Body of pancreas (tissue), 4 donors: ENCODE results near the gene FRMPD2. TPM values are rescaled to one million over a fixed set of nuclear protein-coding genes. Genes with fewer than 3 reads are reported as not detected.
"Not testable (repeated sequence)": the region's sequence is repeated elsewhere in the genome, so short reads cannot be mapped to it uniquely, and the experiment has no call there.

Experiments used
- ATAC-seq: fragments of 150-250 bp; one replicate; pipeline ENCODE4 v1.9.1; 2016
- DNase-seq, 4 donors: peaks; one replicate each; pipeline ENCODE4 v3.0.0-alpha.2; 2019
- H3K27ac ChIP-seq, 4 donors: fragments of 200-600 bp; sonication (generic); 1 replicate in 3 of 4; 2 replicates in 1 of 4; pipeline versions ENCODE4 v1.5.1 to v1.6.1; 2016 to 2019; ENCODE audit warnings: mild to moderate bottlenecking in 1 of 4, mixed read lengths in 1 of 4, moderate library complexity in 1 of 4
- H3K27me3 ChIP-seq, 2 donors: fragments of 200-600 bp; sonication (generic); one replicate each; pipeline ENCODE4 v1.6.0; 2016; ENCODE audit warnings: mild to moderate bottlenecking in 1 of 2
- H3K36me3 ChIP-seq, 2 donors: fragments of 200-600 bp; sonication (generic); replicated peaks in 1 of 2; 2 replicates each; pipeline ENCODE4 v1.5.1; 2016; ENCODE audit warnings: low read depth in 2 of 2; ENCODE audit not compliant: insufficient read depth in 1 of 2
- H3K4me1 ChIP-seq: fragments of 200-600 bp; sonication (generic); one replicate; pipeline ENCODE4 v1.6.0; 2016
- H3K4me3 ChIP-seq, 2 donors: fragments of 200-600 bp; sonication (generic); 1 replicate in 1 of 2; 2 replicates in 1 of 2; pipeline ENCODE4 v1.5.1; 2016 to 2019
- H3K9me3 ChIP-seq, 3 donors: fragments of 200-600 bp; sonication (generic); 1 replicate in 2 of 3; 2 replicates in 1 of 3; pipeline ENCODE4 v1.5.1; 2016
- CTCF ChIP-seq, 7 experiments: fragments of 450-650 bp in 4 of 7; fragments of 200-600 bp in 3 of 7; sonication (generic) in 3 of 7; IDR thresholded peaks; one replicate each; pipeline ENCODE4 v1.5.1; 2016 to 2019; ENCODE audit warnings: antibody characterized with exemption in 7 of 7
- POLR2A ChIP-seq, 3 donors: fragments of 450-650 bp; IDR thresholded peaks; one replicate each; pipeline ENCODE4 v1.6.1; 2016; ENCODE audit warnings: antibody characterized with exemption in 3 of 3, mild to moderate bottlenecking in 2 of 3
- WGBS, 2 donors: methylation state at CpG; one replicate each; pipeline ENCODE4 v1.1.5; 2017; 5-methylcytosine and 5-hydroxymethylcytosine counted together
- intact Hi-C: fragments of 100-400 bp; cut with DNase I; formaldehyde crosslinking; loops from one replicate; pipeline ENCODE4 v1.15.1; 2023
- total RNA-seq, 2 donors: library from RNA; depleted of rRNA; stranded (reverse); fragments of >200 nt; gene quantifications; one replicate each; pipeline ENCODE4 v1.1.0, GENCODE V29; 2016

Gene FRMPD2
- total RNA-seq, 2 donors from 2014 or later: not detected

GRCh38 chr10:48247680-48248079 lies 26.8 kb downstream of the FRMPD2 start:
- Histone ChIP-seq H3K4me3 (no peak overlapping the region), H3K9me3 (no peaks in the 10 kb centered on the region), H3K27me3 (no peaks in the 10 kb centered on the region), H3K4me1 (peaks cover 15% of the 10 kb centered on the region), H3K27ac (no peak overlapping the region), H3K36me3 (no peaks in the 10 kb centered on the region)
- DNase-seq: no peak
- no peak for ATAC-seq
- intact Hi-C loops: no loop called here
- TF ChIP-seq POLR2A (IDR thresholded peaks at IDR 0.05): no peak
- TF ChIP-seq CTCF (IDR thresholded peaks at IDR 0.05): no peak
- 75 to 82% methylated on average over 2 of the region's 2 CpGs for WGBS, 2 donors

- H3K36me3 ChIP-seq: no peaks in the 10 kb centered on the region
- TF ChIP-seq POLR2A (IDR thresholded peaks at IDR 0.05) (no peak), CTCF (IDR thresholded peaks at IDR 0.05) (no peak)
- ATAC-seq (no peak), DNase-seq (no peak)
- WGBS, 2 donors: 71% methylated on average over 1 of the region's 1 CpG; no CpG with 5 or more reads in 1 of the 2 donors
- H3K27me3 ChIP-seq: no peaks in the 10 kb centered on the region
- H3K4me1 ChIP-seq: peaks cover 6% of the 10 kb centered on the region
- no peak overlapping the region for H3K4me3 ChIP-seq
- H3K9me3 ChIP-seq: no peaks in the 10 kb centered on the region
- H3K27ac ChIP-seq: no peak overlapping the region
- intact Hi-C loops: no loop called here
Measured at GRCh38 chr10:48246501-48246900, 28.0 kb downstream of the FRMPD2 start.

- WGBS, 2 donors: 80 to 82% methylated on average over 3 of the region's 3 CpGs
Measured at GRCh38 chr10:48245977-48246376, 28.5 kb downstream of the FRMPD2 start.

GRCh38 chr10:48243921-48244320 lies 30.6 kb downstream of the FRMPD2 start:
- DNase-seq, H3K9me3 ChIP-seq, H3K27me3 ChIP-seq, H3K4me3 ChIP-seq, intact Hi-C loops, H3K36me3 ChIP-seq, H3K27ac ChIP-seq, ATAC-seq, H3K4me1 ChIP-seq: not testable (repeated sequence)
- 77 to 90% methylated on average over 5 of the region's 5 CpGs for WGBS, 2 donors

More at GRCh38 chr10:48245977-48246376, 28.5 kb downstream of the FRMPD2 start:
- no peak for ATAC-seq
- H3K27ac ChIP-seq: no peak overlapping the region
- no peaks in the 10 kb centered on the region for H3K27me3 ChIP-seq
- H3K9me3 ChIP-seq: no peaks in the 10 kb centered on the region
- intact Hi-C loops: no loop called here
- no peak overlapping the region for H3K4me3 ChIP-seq
- no peak for DNase-seq
- no peak for TF ChIP-seq CTCF (IDR thresholded peaks at IDR 0.05)
- no peak for TF ChIP-seq POLR2A (IDR thresholded peaks at IDR 0.05)
- H3K4me1 ChIP-seq: peaks cover 1% of the 10 kb centered on the region
- H3K36me3 ChIP-seq: no peaks in the 10 kb centered on the region

- Histone ChIP-seq H3K4me3 (no peak overlapping the region), H3K27me3 (no peaks in the 10 kb centered on the region), H3K27ac (no peak overlapping the region), H3K36me3 (no peaks in the 10 kb centered on the region), H3K4me1 (no peaks in the 10 kb centered on the region), H3K9me3 (no peaks in the 10 kb centered on the region)
- DNase-seq (no peak), ATAC-seq (no peak)
- WGBS, 2 donors: 41 to 45% methylated on average over 7 of the region's 7 CpGs
- intact Hi-C loops: no loop called here
- TF ChIP-seq POLR2A (IDR thresholded peaks at IDR 0.05) (no peak), CTCF (IDR thresholded peaks at IDR 0.05) (no peak)
Measured at GRCh38 chr10:48243487-48243886, 31.0 kb downstream of the FRMPD2 start.
